ENCODE data around the gene ETNPPL. TPM values are rescaled to one million over a fixed set of nuclear protein-coding genes. Genes with fewer than 3 reads are reported as not detected.

ETNPPL gene
- total RNA-seq, 1 experiment from 2014 or later = 0.52 TPM

- no peaks in the 10 kb centered on the region for H3K9me3 ChIP-seq (ENCODE audit: low read depth, low read length, poor library complexity, severe bottlenecking)
- peak; percentile 31 for DNase-seq (ENCODE audit: low spot score)
- no peaks in the 10 kb centered on the region for H3K4me1 ChIP-seq (ENCODE audit: insufficient read depth, low read length, poor library complexity, severe bottlenecking)
- no TSS peak for BruUV-seq (replicated peaks)
- no peaks in the 10 kb centered on the region for H3K27me3 ChIP-seq (replicated peaks; ENCODE audit: insufficient read depth, low read depth, low read length, poor library complexity)
- no peak for TF ChIP-seq EZH2 (IDR thresholded peaks at IDR 0.05; ENCODE audit: borderline replicate concordance, low read depth, low read length, poor library complexity, severe bottlenecking)
- no peak for TF ChIP-seq CTCF (conservative IDR thresholded peaks at IDR 0.05; ENCODE audit: low read depth, low read length)
- no peak overlapping the region for H3K4me3 ChIP-seq (ENCODE audit: low read depth, low read length, poor library complexity, severe bottlenecking)
- no peak overlapping the region for H3K27ac ChIP-seq (ENCODE audit: low read depth, low read length, poor library complexity, severe bottlenecking)
- ChIA-PET POLR2A (ENCODE audit: low non-redundant PET) (no interaction called here), CTCF (no interaction called here)
- intact Hi-C loops (cut with micrococcal nuclease; ENCODE audit: unreplicated experiment) = no loop called here
- no peaks in the 10 kb centered on the region for H3K36me3 ChIP-seq (ENCODE audit: insufficient read depth, low read length, poor library complexity, severe bottlenecking)
Measured at GRCh38 chr4:108700081-108700757, 62.6 kb downstream of the ETNPPL start.

GRCh38 chr4:108696160-108696559 lies 66.7 kb downstream of the ETNPPL start:
- no TSS peak for BruUV-seq (replicated peaks)

GRCh38 chr4:108695062-108695461 lies 67.8 kb downstream of the ETNPPL start:
- no peak for DNase-seq (ENCODE audit: low spot score)
- Histone ChIP-seq H3K4me1 (ENCODE audit: insufficient read depth, low read length, poor library complexity, severe bottlenecking) (no peaks in the 10 kb centered on the region), H3K36me3 (ENCODE audit: insufficient read depth, low read length, poor library complexity, severe bottlenecking) (no peaks in the 10 kb centered on the region), H3K27me3 (replicated peaks; ENCODE audit: insufficient read depth, low read depth, low read length, poor library complexity) (no peaks in the 10 kb centered on the region), H3K4me3 (ENCODE audit: low read depth, low read length, poor library complexity, severe bottlenecking) (no peak overlapping the region), H3K27ac (ENCODE audit: low read depth, low read length, poor library complexity, severe bottlenecking) (no peak overlapping the region), H3K9me3 (ENCODE audit: low read depth, low read length, poor library complexity, severe bottlenecking) (no peaks in the 10 kb centered on the region)
- ChIA-PET POLR2A (ENCODE audit: low non-redundant PET) (no interaction called here), CTCF (no interaction called here)
- intact Hi-C loops (cut with micrococcal nuclease; ENCODE audit: unreplicated experiment) = no loop called here
- BruUV-seq (replicated peaks) = no TSS peak
- TF ChIP-seq EZH2 (IDR thresholded peaks at IDR 0.05; ENCODE audit: borderline replicate concordance, low read depth, low read length, poor library complexity, severe bottlenecking) = no peak
- TF ChIP-seq CTCF (conservative IDR thresholded peaks at IDR 0.05; ENCODE audit: low read depth, low read length) = no peak

More at GRCh38 chr4:108696160-108696559, 66.7 kb downstream of the ETNPPL start:
- DNase-seq (ENCODE audit: low spot score) = no peak
- ChIA-PET POLR2A (ENCODE audit: low non-redundant PET) (no interaction called here), CTCF (no interaction called here)
- H3K27ac ChIP-seq (ENCODE audit: low read depth, low read length, poor library complexity, severe bottlenecking) = no peak overlapping the region
- no peaks in the 10 kb centered on the region for H3K36me3 ChIP-seq (ENCODE audit: insufficient read depth, low read length, poor library complexity, severe bottlenecking)
- H3K4me1 ChIP-seq (ENCODE audit: insufficient read depth, low read length, poor library complexity, severe bottlenecking) = no peaks in the 10 kb centered on the region
- intact Hi-C loops (cut with micrococcal nuclease; ENCODE audit: unreplicated experiment) = no loop called here
- no peak for TF ChIP-seq CTCF (conservative IDR thresholded peaks at IDR 0.05; ENCODE audit: low read depth, low read length)
- TF ChIP-seq EZH2 (IDR thresholded peaks at IDR 0.05; ENCODE audit: borderline replicate concordance, low read depth, low read length, poor library complexity, severe bottlenecking) = no peak
- no peaks in the 10 kb centered on the region for H3K27me3 ChIP-seq (replicated peaks; ENCODE audit: insufficient read depth, low read depth, low read length, poor library complexity)
- no peak overlapping the region for H3K4me3 ChIP-seq (ENCODE audit: low read depth, low read length, poor library complexity, severe bottlenecking)
- H3K9me3 ChIP-seq (ENCODE audit: low read depth, low read length, poor library complexity, severe bottlenecking) = no peaks in the 10 kb centered on the region
